SK-N-SH treated with all-trans-retinoic acid at 6 μM for 48 hours (cell line): ENCODE results near the gene GPR137B.

Source experiments
- ATAC-seq: fragments of 200-7000 bp; cut with Tn5 transposase; 3 replicates; pipeline ENCODE4 v1.9.1; 2020; ENCODE audit warnings: mild to moderate bottlenecking, moderate library complexity
- ARNTL ChIP-seq: fragments of 450-650 bp; formaldehyde crosslinking; IDR thresholded peaks from 2 replicates; pipeline ENCODE4 v1.5.0; 2020; ENCODE audit warnings: low read depth, mild to moderate bottlenecking, moderate library complexity, borderline replicate concordance
- CSDC2 ChIP-seq: fragments of 250-450 bp; sonication (Bioruptor Pico); IDR thresholded peaks from 2 replicates; pipeline ENCODE4 v1.5.0; 2020; ENCODE audit warnings: mild to moderate bottlenecking, moderate library complexity
- CSRNP3 ChIP-seq: fragments of 250-450 bp; sonication (Bioruptor Pico); IDR thresholded peaks from 2 replicates; pipeline ENCODE4 v1.5.1; 2021; ENCODE audit warnings: mild to moderate bottlenecking, moderate library complexity
- ESRRG ChIP-seq: fragments of 250-450 bp; sonication (Bioruptor Pico); IDR thresholded peaks from 2 replicates; pipeline ENCODE4 v1.6.1; 2021; ENCODE audit warnings: mild to moderate bottlenecking
- GLIS3 ChIP-seq: fragments of 250-450 bp; sonication (Bioruptor Pico); IDR thresholded peaks from 2 replicates; pipeline ENCODE4 v1.5.0; 2020; ENCODE audit warnings: mild to moderate bottlenecking, moderate library complexity
- ISL1 ChIP-seq: fragments of 250-450 bp; sonication (Bioruptor Pico); IDR thresholded peaks from 2 replicates; pipeline ENCODE4 v2.1.2; 2022; ENCODE audit warnings: mild to moderate bottlenecking, moderate library complexity
- POU6F1 ChIP-seq: fragments of 250-450 bp; sonication (Bioruptor Pico); IDR thresholded peaks from 2 replicates; pipeline ENCODE4 v1.8.0; 2021; ENCODE audit warnings: low read depth, mild to moderate bottlenecking, moderate library complexity, borderline replicate concordance
- PPARA ChIP-seq: fragments of 250-450 bp; sonication (Bioruptor Pico); IDR thresholded peaks from 2 replicates; pipeline ENCODE4 v1.5.0; 2020; ENCODE audit warnings: mild to moderate bottlenecking, borderline replicate concordance
- RARB ChIP-seq: fragments of 250-450 bp; sonication (Bioruptor Pico); IDR thresholded peaks from 2 replicates; pipeline ENCODE4 v1.8.0; 2021; ENCODE audit warnings: mild to moderate bottlenecking, moderate library complexity
- SNAI2 ChIP-seq: fragments of 250-450 bp; sonication (Bioruptor Pico); IDR thresholded peaks from 2 replicates; pipeline ENCODE4 v1.5.0; 2020; ENCODE audit warnings: mild to moderate bottlenecking, moderate library complexity
- TCF4 ChIP-seq: fragments of 250-450 bp; sonication (Bioruptor Pico); IDR thresholded peaks from 2 replicates; pipeline ENCODE4 v1.8.0; 2021; ENCODE audit warnings: mild to moderate bottlenecking, moderate library complexity, borderline replicate concordance
- TOX ChIP-seq: fragments of 250-450 bp; sonication (Bioruptor Pico); IDR thresholded peaks from 2 replicates; pipeline ENCODE4 v1.8.0; 2021; ENCODE audit warnings: mild to moderate bottlenecking, moderate library complexity, borderline replicate concordance
- TSHZ2 ChIP-seq: fragments of 250-450 bp; sonication (Bioruptor Pico); IDR thresholded peaks from 2 replicates; pipeline ENCODE4 v1.5.0; 2020; ENCODE audit warnings: mild to moderate bottlenecking, moderate library complexity
- ZC3H10 ChIP-seq: fragments of 250-450 bp; sonication (Bioruptor Pico); IDR thresholded peaks from 2 replicates; pipeline ENCODE4 v1.5.1; 2021; ENCODE audit warnings: mild to moderate bottlenecking, moderate library complexity
- ZFP3 ChIP-seq: fragments of 250-450 bp; sonication (Bioruptor Pico); IDR thresholded peaks from 2 replicates; pipeline ENCODE4 v1.5.0; 2020; ENCODE audit warnings: mild to moderate bottlenecking, moderate library complexity
- ZFP30 ChIP-seq: fragments of 450-650 bp; formaldehyde crosslinking; IDR thresholded peaks from 2 replicates; pipeline ENCODE4 v1.5.0; 2022; ENCODE audit warnings: mild to moderate bottlenecking, moderate library complexity
- ZNF565 ChIP-seq: fragments of 450-650 bp; formaldehyde crosslinking; conservative IDR thresholded peaks from 2 replicates; pipeline ENCODE4 v1.5.0; 2020; ENCODE audit warnings: low read depth, mild to moderate bottlenecking, moderate library complexity
- ZNF70 ChIP-seq: fragments of 450-650 bp; formaldehyde crosslinking; IDR thresholded peaks from 2 replicates; pipeline ENCODE4 v1.5.0; 2020; ENCODE audit warnings: mild to moderate bottlenecking, moderate library complexity
- ZNF8 ChIP-seq: fragments of 450-650 bp; formaldehyde crosslinking; IDR thresholded peaks from 2 replicates; pipeline ENCODE4 v1.5.0; 2020; ENCODE audit warnings: mild to moderate bottlenecking, moderate library complexity

Gene GPR137B

DNA sequence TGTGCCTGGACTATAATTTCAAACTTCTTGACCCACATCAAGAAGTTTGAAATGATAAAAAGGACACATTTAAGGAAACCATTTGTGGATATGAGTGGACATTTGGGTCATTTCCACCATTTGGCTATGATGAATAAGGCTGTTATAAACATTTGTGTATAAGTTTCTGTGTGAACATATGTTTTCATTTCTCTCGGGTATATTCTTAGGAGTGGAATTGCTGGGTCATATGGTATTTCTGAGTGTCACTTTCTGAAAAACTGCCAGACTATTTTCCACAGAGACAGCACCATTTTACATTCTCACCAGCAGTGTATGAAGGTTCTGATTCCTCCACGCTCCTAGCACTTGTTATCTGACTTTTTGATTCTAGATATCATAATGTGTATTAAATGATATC lies 50.8 kb downstream of the GPR137B start (continued):
- no peak for TF ChIP-seq ARNTL (CRISPR knock-in tag)
- no peak for TF ChIP-seq RARB (CRISPR knock-in tag)

DNA sequence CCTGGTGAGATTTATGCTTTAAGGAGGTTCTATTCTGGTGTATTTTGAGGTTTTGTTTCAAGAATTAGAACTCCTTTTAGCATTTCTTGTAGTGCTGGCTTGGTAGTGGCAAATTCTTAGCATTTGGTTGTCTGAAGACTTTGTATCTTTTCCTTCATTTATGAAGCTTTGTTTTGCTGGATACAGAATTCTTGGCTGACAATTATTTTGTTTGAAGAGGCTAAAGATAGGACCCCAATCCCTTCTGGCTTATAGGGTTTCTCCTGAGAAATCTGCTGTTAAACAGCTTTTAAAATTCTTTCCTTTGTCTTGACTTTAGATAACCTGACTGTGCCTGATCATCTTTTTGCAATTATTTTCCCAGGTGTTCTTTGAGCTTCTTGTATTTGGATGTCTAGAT lies 58.6 kb downstream of the GPR137B start:
- ATAC-seq: no peak
- no peak for TF ChIP-seq SNAI2
- TF ChIP-seq CSDC2 (CRISPR knock-in tag): no peak
- no peak for TF ChIP-seq RARB (CRISPR knock-in tag)
- no peak for TF ChIP-seq ZFP3 (CRISPR knock-in tag)
- TF ChIP-seq ZNF8 (CRISPR knock-in tag): no peak
- TF ChIP-seq TOX: no peak
- no peak for TF ChIP-seq TCF4 (CRISPR knock-in tag)
- no peak for TF ChIP-seq GLIS3 (CRISPR knock-in tag)
- no peak for TF ChIP-seq ZFP30 (CRISPR knock-in tag)
- TF ChIP-seq ZNF70 (CRISPR knock-in tag): no peak
- TF ChIP-seq ISL1 (CRISPR knock-in tag): no peak
- no peak for TF ChIP-seq ZC3H10
- TF ChIP-seq ARNTL (CRISPR knock-in tag): no peak
- no peak for TF ChIP-seq CSRNP3
- no peak for TF ChIP-seq PPARA (CRISPR knock-in tag)
- no peak for TF ChIP-seq TSHZ2 (CRISPR knock-in tag)
- TF ChIP-seq ZNF565 (CRISPR knock-in tag): no peak
- no peak for TF ChIP-seq ESRRG (CRISPR knock-in tag)
- TF ChIP-seq POU6F1: no peak

- no peak for TF ChIP-seq TSHZ2 (CRISPR knock-in tag)
- no peak for TF ChIP-seq GLIS3 (CRISPR knock-in tag)
- no peak for TF ChIP-seq SNAI2
- no peak for TF ChIP-seq POU6F1
- no peak for TF ChIP-seq CSRNP3
- no peak for TF ChIP-seq ZC3H10
- TF ChIP-seq, all 23 proteins: peak for 0
- ATAC-seq: no peak
These were observed 59.4 kb downstream of the GPR137B start for GRCh38 chr1:236201786-236202185.
